WTC11 (cell line): Measurements from ENCODE around the gene MAPK9.

Experiments
- ETV6 ChIP-seq: sonication (generic); formaldehyde crosslinking; IDR thresholded peaks from 2 replicates; pipeline ENCODE4 v1.8.1; 2022; ENCODE audit warnings: mild to moderate bottlenecking, missing genetic modification reagents
- GABPB1 ChIP-seq: sonication (generic); formaldehyde crosslinking; IDR thresholded peaks from 2 replicates; pipeline ENCODE4 v1.8.1; 2023; ENCODE audit warnings: mild to moderate bottlenecking, missing genetic modification reagents
- NR1H2 ChIP-seq: sonication (generic); formaldehyde crosslinking; IDR thresholded peaks from 2 replicates; pipeline ENCODE4 v1.9.0; 2021; ENCODE audit warnings: mild to moderate bottlenecking, moderate library complexity, missing genetic modification reagents
- TEAD1 ChIP-seq: sonication (generic); formaldehyde crosslinking; IDR thresholded peaks from 2 replicates; pipeline ENCODE4 v1.8.0; 2022; ENCODE audit warnings: mild to moderate bottlenecking, missing genetic modification reagents
- TF ChIP-seq, protein P1 (sequence below): sonication (generic); formaldehyde crosslinking; IDR thresholded peaks from 2 replicates; pipeline ENCODE4 v1.8.0; 2022; ENCODE audit warnings: mild to moderate bottlenecking, missing genetic modification reagents
- TF ChIP-seq, protein P2 (sequence below): sonication (generic); formaldehyde crosslinking; IDR thresholded peaks from 2 replicates; pipeline ENCODE4 v1.8.0; 2022; ENCODE audit warnings: mild to moderate bottlenecking, missing genetic modification reagents
- TF ChIP-seq, protein P3 (sequence below): sonication (generic); formaldehyde crosslinking; IDR thresholded peaks from 2 replicates; pipeline ENCODE4 v1.8.1; 2022; ENCODE audit warnings: low read depth, mild to moderate bottlenecking, moderate library complexity, missing genetic modification reagents, borderline replicate concordance
- TF ChIP-seq, protein P4 (sequence below): sonication (generic); formaldehyde crosslinking; IDR thresholded peaks from 2 replicates; pipeline ENCODE4 v1.8.1; 2022; ENCODE audit warnings: low read depth, missing genetic modification reagents, borderline replicate concordance
- TF ChIP-seq, protein P5 (sequence below): fragments of 200-600 bp; IDR thresholded peaks from 2 replicates; pipeline ENCODE4 v1.8.0; 2022; ENCODE audit warnings: antibody characterized with exemption

DNA sequence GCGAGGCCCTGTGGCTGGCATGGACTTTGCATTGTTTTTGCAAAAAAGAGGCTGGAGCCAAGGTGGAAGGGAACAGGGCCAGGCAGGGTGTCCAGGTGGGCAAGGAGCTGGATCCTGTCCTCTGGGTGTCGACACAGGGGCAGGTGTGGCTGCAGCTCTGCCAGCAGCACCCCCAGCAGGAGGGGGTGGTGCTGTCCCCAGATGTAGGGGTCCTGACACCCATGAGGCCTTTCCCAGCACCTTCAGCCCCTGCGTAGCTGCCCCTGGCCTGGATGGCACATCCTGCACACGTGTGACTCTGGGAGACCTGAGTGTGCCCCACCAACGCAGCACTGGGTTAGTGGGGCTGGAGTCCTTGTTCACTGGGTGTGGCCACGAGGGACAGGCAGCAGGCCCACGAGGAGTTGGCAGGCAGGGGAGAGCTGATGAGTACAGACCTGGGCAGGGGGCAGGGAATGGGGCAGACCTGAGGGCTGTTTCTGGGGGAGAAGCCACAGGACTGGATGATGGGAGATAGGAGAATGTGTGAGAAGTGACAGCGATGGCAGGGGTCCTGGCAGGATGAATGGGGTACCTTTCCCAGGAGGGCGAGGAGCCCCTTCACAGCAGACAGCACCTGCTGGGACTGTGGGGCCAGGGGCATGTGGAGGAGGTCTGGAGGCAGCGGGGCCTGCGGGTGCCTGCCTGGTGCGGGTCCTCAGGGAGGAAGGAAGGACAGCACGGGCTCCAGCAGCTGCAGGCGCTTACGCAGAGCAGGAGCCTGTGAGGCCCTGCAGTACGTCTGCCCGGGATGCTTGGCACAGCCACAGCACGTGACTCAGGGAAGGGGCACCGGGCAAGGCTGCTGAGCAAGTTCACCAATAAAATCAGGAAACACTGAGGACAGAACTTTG lies 79.3 kb downstream of the MAPK9 start:
- TF ChIP-seq, protein P1, sequence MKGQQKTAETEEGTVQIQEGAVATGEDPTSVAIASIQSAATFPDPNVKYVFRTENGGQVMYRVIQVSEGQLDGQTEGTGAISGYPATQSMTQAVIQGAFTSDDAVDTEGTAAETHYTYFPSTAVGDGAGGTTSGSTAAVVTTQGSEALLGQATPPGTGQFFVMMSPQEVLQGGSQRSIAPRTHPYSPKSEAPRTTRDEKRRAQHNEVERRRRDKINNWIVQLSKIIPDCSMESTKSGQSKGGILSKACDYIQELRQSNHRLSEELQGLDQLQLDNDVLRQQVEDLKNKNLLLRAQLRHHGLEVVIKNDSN (CRISPR knock-in tag), result no peak
- TF ChIP-seq NR1H2 (CRISPR knock-in tag) (no peak), ETV6 (no peak), TEAD1 (CRISPR knock-in tag) (no peak), GABPB1 (no peak)
- TF ChIP-seq, protein P2, sequence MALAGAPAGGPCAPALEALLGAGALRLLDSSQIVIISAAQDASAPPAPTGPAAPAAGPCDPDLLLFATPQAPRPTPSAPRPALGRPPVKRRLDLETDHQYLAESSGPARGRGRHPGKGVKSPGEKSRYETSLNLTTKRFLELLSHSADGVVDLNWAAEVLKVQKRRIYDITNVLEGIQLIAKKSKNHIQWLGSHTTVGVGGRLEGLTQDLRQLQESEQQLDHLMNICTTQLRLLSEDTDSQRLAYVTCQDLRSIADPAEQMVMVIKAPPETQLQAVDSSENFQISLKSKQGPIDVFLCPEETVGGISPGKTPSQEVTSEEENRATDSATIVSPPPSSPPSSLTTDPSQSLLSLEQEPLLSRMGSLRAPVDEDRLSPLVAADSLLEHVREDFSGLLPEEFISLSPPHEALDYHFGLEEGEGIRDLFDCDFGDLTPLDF (CRISPR knock-in tag), result no peak
- TF ChIP-seq, protein P3, sequence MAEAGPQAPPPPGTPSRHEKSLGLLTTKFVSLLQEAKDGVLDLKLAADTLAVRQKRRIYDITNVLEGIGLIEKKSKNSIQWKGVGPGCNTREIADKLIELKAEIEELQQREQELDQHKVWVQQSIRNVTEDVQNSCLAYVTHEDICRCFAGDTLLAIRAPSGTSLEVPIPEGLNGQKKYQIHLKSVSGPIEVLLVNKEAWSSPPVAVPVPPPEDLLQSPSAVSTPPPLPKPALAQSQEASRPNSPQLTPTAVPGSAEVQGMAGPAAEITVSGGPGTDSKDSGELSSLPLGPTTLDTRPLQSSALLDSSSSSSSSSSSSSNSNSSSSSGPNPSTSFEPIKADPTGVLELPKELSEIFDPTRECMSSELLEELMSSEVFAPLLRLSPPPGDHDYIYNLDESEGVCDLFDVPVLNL, result no peak
- TF ChIP-seq, protein P4, sequence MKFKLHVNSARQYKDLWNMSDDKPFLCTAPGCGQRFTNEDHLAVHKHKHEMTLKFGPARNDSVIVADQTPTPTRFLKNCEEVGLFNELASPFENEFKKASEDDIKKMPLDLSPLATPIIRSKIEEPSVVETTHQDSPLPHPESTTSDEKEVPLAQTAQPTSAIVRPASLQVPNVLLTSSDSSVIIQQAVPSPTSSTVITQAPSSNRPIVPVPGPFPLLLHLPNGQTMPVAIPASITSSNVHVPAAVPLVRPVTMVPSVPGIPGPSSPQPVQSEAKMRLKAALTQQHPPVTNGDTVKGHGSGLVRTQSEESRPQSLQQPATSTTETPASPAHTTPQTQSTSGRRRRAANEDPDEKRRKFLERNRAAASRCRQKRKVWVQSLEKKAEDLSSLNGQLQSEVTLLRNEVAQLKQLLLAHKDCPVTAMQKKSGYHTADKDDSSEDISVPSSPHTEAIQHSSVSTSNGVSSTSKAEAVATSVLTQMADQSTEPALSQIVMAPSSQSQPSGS (CRISPR knock-in tag), result no peak
- TF ChIP-seq, protein P5, sequence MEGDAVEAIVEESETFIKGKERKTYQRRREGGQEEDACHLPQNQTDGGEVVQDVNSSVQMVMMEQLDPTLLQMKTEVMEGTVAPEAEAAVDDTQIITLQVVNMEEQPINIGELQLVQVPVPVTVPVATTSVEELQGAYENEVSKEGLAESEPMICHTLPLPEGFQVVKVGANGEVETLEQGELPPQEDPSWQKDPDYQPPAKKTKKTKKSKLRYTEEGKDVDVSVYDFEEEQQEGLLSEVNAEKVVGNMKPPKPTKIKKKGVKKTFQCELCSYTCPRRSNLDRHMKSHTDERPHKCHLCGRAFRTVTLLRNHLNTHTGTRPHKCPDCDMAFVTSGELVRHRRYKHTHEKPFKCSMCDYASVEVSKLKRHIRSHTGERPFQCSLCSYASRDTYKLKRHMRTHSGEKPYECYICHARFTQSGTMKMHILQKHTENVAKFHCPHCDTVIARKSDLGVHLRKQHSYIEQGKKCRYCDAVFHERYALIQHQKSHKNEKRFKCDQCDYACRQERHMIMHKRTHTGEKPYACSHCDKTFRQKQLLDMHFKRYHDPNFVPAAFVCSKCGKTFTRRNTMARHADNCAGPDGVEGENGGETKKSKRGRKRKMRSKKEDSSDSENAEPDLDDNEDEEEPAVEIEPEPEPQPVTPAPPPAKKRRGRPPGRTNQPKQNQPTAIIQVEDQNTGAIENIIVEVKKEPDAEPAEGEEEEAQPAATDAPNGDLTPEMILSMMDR, result no peak
